ENCODE measurements around the gene RYR1.

Gene RYR1

GRCh38 chr19:38496603-38497487, 63.4 kb downstream of the RYR1 start:
- no peak overlapping the region for H2AFZ ChIP-seq (ENCODE audit: low read length)

GRCh38 chr19:38497907-38498306, 64.4 kb downstream of the RYR1 start:
- no peak overlapping the region for H3K9ac ChIP-seq (ENCODE audit: low read length)

More at GRCh38 chr19:38496603-38497487, 63.4 kb downstream of the RYR1 start:
- Histone ChIP-seq H3K4me2 (ENCODE audit: low read depth, low read length) (no peak overlapping the region), H3K36me3 (replicated peaks; ENCODE audit: insufficient read depth, low read length) (no peaks in the 10 kb centered on the region), H3K4me3 (ENCODE audit: low read length) (no peak overlapping the region), H3F3A (ENCODE audit: insufficient read depth, low read length) (no peaks in the 10 kb centered on the region), H3K9me3 (replicated peaks; ENCODE audit: insufficient read depth, low read length) (no peaks in the 10 kb centered on the region), H3K27ac (ENCODE audit: low read length) (no peak overlapping the region), H3K9me2 (replicated peaks; ENCODE audit: insufficient read depth, low read length) (no peaks in the 10 kb centered on the region), H3K27me3 (replicated peaks; ENCODE audit: insufficient read depth, low read length) (peaks cover 85% of the 10 kb centered on the region), H4K20me1 (ENCODE audit: insufficient read depth, low read length) (no peaks in the 10 kb centered on the region), H3K4me1 (ENCODE audit: low read length) (no peaks in the 10 kb centered on the region), H3K79me2 (ENCODE audit: low read length) (no peaks in the 10 kb centered on the region), H3K9ac (ENCODE audit: low read length) (no peak overlapping the region)
- TF ChIP-seq CTCF (IDR thresholded peaks at IDR 0.05; ENCODE audit: low read length) (no peak), EZH2 (optimal IDR thresholded peaks at IDR 0.05; ENCODE audit: low read depth, low read length) (no peak), EZH2phosphoT487 (IDR thresholded peaks at IDR 0.05; ENCODE audit: low read length) (no peak)
- DNase-seq = no peak

GRCh38 chr19:38499532-38499931, 66.0 kb downstream of the RYR1 start:
- no peak for DNase-seq
- no peaks in the 10 kb centered on the region for H3K36me3 ChIP-seq (replicated peaks; ENCODE audit: insufficient read depth, low read length)

More at GRCh38 chr19:38497907-38498306, 64.4 kb downstream of the RYR1 start:
- no peak overlapping the region for H3K4me3 ChIP-seq (ENCODE audit: low read length)
- H3K4me2 ChIP-seq (ENCODE audit: low read depth, low read length) = no peak overlapping the region
- H4K20me1 ChIP-seq (ENCODE audit: insufficient read depth, low read length) = no peaks in the 10 kb centered on the region
- H3K9me3 ChIP-seq (replicated peaks; ENCODE audit: insufficient read depth, low read length) = no peaks in the 10 kb centered on the region
- no peak overlapping the region for H3K27ac ChIP-seq (ENCODE audit: low read length)
- TF ChIP-seq CTCF (IDR thresholded peaks at IDR 0.05; ENCODE audit: low read length) = no peak
- no peak for TF ChIP-seq EZH2 (optimal IDR thresholded peaks at IDR 0.05; ENCODE audit: low read depth, low read length)
- no peak for TF ChIP-seq EZH2phosphoT487 (IDR thresholded peaks at IDR 0.05; ENCODE audit: low read length)
- H2AFZ ChIP-seq (ENCODE audit: low read length) = no peak overlapping the region
- H3F3A ChIP-seq (ENCODE audit: insufficient read depth, low read length) = no peaks in the 10 kb centered on the region
- no peaks in the 10 kb centered on the region for H3K4me1 ChIP-seq (ENCODE audit: low read length)
- H3K79me2 ChIP-seq (ENCODE audit: low read length) = no peaks in the 10 kb centered on the region
- H3K9me2 ChIP-seq (replicated peaks; ENCODE audit: insufficient read depth, low read length) = no peaks in the 10 kb centered on the region
- H3K27me3 ChIP-seq (replicated peaks; ENCODE audit: insufficient read depth, low read length) = peaks cover 78% of the 10 kb centered on the region
- no peaks in the 10 kb centered on the region for H3K36me3 ChIP-seq (replicated peaks; ENCODE audit: insufficient read depth, low read length)
- no peak for DNase-seq

More at GRCh38 chr19:38499532-38499931, 66.0 kb downstream of the RYR1 start:
- Histone ChIP-seq H3K27ac (ENCODE audit: low read length) (no peak overlapping the region), H3K27me3 (replicated peaks; ENCODE audit: insufficient read depth, low read length) (peaks cover 66% of the 10 kb centered on the region), H3K79me2 (ENCODE audit: low read length) (no peaks in the 10 kb centered on the region), H3K9ac (ENCODE audit: low read length) (no peak overlapping the region), H4K20me1 (ENCODE audit: insufficient read depth, low read length) (no peaks in the 10 kb centered on the region), H3K9me3 (replicated peaks; ENCODE audit: insufficient read depth, low read length) (no peaks in the 10 kb centered on the region), H3K9me2 (replicated peaks; ENCODE audit: insufficient read depth, low read length) (no peaks in the 10 kb centered on the region), H3F3A (ENCODE audit: insufficient read depth, low read length) (no peaks in the 10 kb centered on the region), H2AFZ (ENCODE audit: low read length) (no peak overlapping the region), H3K4me2 (ENCODE audit: low read depth, low read length) (no peak overlapping the region), H3K4me1 (ENCODE audit: low read length) (no peaks in the 10 kb centered on the region), H3K4me3 (ENCODE audit: low read length) (no peak overlapping the region)
- no peak for TF ChIP-seq CTCF (IDR thresholded peaks at IDR 0.05; ENCODE audit: low read length)
- TF ChIP-seq EZH2 (optimal IDR thresholded peaks at IDR 0.05; ENCODE audit: low read depth, low read length) = no peak
- TF ChIP-seq EZH2phosphoT487 (IDR thresholded peaks at IDR 0.05; ENCODE audit: low read length) = no peak

Data from MM.1S (cell line).